ENCODE results near the gene CNGB1. TPM values are rescaled to one million over a fixed set of nuclear protein-coding genes. Genes with fewer than 3 reads are reported as not detected.

CNGB1 gene
- total RNA-seq, 1 experiment from 2014 or later, result not detected

GRCh38 chr16:57914244-57915173, 56.4 kb downstream of the CNGB1 start:
- H3K9me3 ChIP-seq, result peaks cover 7% of the 10 kb centered on the region
- H3K36me3 ChIP-seq, result no peaks in the 10 kb centered on the region
- DNase-seq, result no peak
- no peak overlapping the region for H3K4me3 ChIP-seq
- no peaks in the 10 kb centered on the region for H3K27me3 ChIP-seq

- no peak for DNase-seq
- Histone ChIP-seq H3K9me3 (no peaks in the 10 kb centered on the region), H3K36me3 (no peaks in the 10 kb centered on the region), H3K4me3 (no peak overlapping the region), H3K27me3 (no peaks in the 10 kb centered on the region)
Measured at GRCh38 chr16:57912529-57913260, 58.2 kb downstream of the CNGB1 start.

- Histone ChIP-seq H3K4me3 (no peak overlapping the region), H3K27me3 (no peaks in the 10 kb centered on the region), H3K36me3 (no peaks in the 10 kb centered on the region), H3K9me3 (no peaks in the 10 kb centered on the region)
- DNase-seq, result no peak
Measured at GRCh38 chr16:57911743-57912142, 59.2 kb downstream of the CNGB1 start.

GRCh38 chr16:57910696-57911095, 60.2 kb downstream of the CNGB1 start:
- no peaks in the 10 kb centered on the region for H3K9me3 ChIP-seq
- no peaks in the 10 kb centered on the region for H3K36me3 ChIP-seq
- DNase-seq, result no peak
- H3K27me3 ChIP-seq, result no peaks in the 10 kb centered on the region
- H3K4me3 ChIP-seq, result no peak overlapping the region

- Histone ChIP-seq H3K36me3 (no peaks in the 10 kb centered on the region), H3K4me3 (no peak overlapping the region), H3K27me3 (peaks cover 2% of the 10 kb centered on the region), H3K9me3 (no peaks in the 10 kb centered on the region)
- DNase-seq, result no peak
Measured at GRCh38 chr16:57908409-57908987, 62.4 kb downstream of the CNGB1 start.

- H3K4me3 ChIP-seq, result no peak overlapping the region
- no peaks in the 10 kb centered on the region for H3K36me3 ChIP-seq
- peaks cover 5% of the 10 kb centered on the region for H3K27me3 ChIP-seq
- no peaks in the 10 kb centered on the region for H3K9me3 ChIP-seq
- peak; percentile 42 for DNase-seq
Measured at GRCh38 chr16:57906382-57907316, 64.3 kb downstream of the CNGB1 start.

- H3K9me3 ChIP-seq, result no peaks in the 10 kb centered on the region
- peaks cover 5% of the 10 kb centered on the region for H3K27me3 ChIP-seq
- no peak overlapping the region for H3K4me3 ChIP-seq
- H3K36me3 ChIP-seq, result no peaks in the 10 kb centered on the region
- DNase-seq, result no peak
Measured at GRCh38 chr16:57904101-57904500, 66.8 kb downstream of the CNGB1 start.

- no peak for DNase-seq
- H3K9me3 ChIP-seq, result no peaks in the 10 kb centered on the region
- H3K27me3 ChIP-seq, result peaks cover 5% of the 10 kb centered on the region
- no peak overlapping the region for H3K4me3 ChIP-seq
- no peaks in the 10 kb centered on the region for H3K36me3 ChIP-seq
Measured at GRCh38 chr16:57903656-57904055, 67.3 kb downstream of the CNGB1 start.

- H3K27me3 ChIP-seq, result peaks cover 5% of the 10 kb centered on the region
- H3K4me3 ChIP-seq, result no peak overlapping the region
- no peaks in the 10 kb centered on the region for H3K9me3 ChIP-seq
- no peaks in the 10 kb centered on the region for H3K36me3 ChIP-seq
- peak; percentile 70 for DNase-seq
Measured at GRCh38 chr16:57901480-57902069, 69.4 kb downstream of the CNGB1 start.

- DNase-seq, result no peak
- H3K36me3 ChIP-seq, result no peaks in the 10 kb centered on the region
Measured at GRCh38 chr16:57900796-57901479, 70.0 kb downstream of the CNGB1 start.

GRCh38 chr16:57899771-57900661, 70.9 kb downstream of the CNGB1 start:
- no peaks in the 10 kb centered on the region for H3K9me3 ChIP-seq
- peak; percentile 75 for DNase-seq
- no peaks in the 10 kb centered on the region for H3K36me3 ChIP-seq
- no peak overlapping the region for H3K4me3 ChIP-seq
- H3K27me3 ChIP-seq, result peaks cover 5% of the 10 kb centered on the region

More at GRCh38 chr16:57900796-57901479, 70.0 kb downstream of the CNGB1 start:
- Histone ChIP-seq H3K9me3 (no peaks in the 10 kb centered on the region), H3K27me3 (peaks cover 5% of the 10 kb centered on the region), H3K4me3 (no peak overlapping the region)

GRCh38 chr16:57898961-57899360, 72.0 kb downstream of the CNGB1 start:
- Histone ChIP-seq H3K9me3 (no peaks in the 10 kb centered on the region), H3K27me3 (peaks cover 5% of the 10 kb centered on the region), H3K4me3 (no peak overlapping the region), H3K36me3 (no peaks in the 10 kb centered on the region)
- no peak for DNase-seq

- DNase-seq, result no peak
- no peaks in the 10 kb centered on the region for H3K27me3 ChIP-seq
- H3K4me3 ChIP-seq, result no peak overlapping the region
- H3K36me3 ChIP-seq, result no peaks in the 10 kb centered on the region
- no peaks in the 10 kb centered on the region for H3K9me3 ChIP-seq
Measured at GRCh38 chr16:57897996-57898395, 72.9 kb downstream of the CNGB1 start.

GRCh38 chr16:57897053-57897784, 73.7 kb downstream of the CNGB1 start:
- H3K36me3 ChIP-seq, result no peaks in the 10 kb centered on the region
- H3K27me3 ChIP-seq, result no peaks in the 10 kb centered on the region
- H3K9me3 ChIP-seq, result no peaks in the 10 kb centered on the region
- H3K4me3 ChIP-seq, result no peak overlapping the region
- no peak for DNase-seq
